Fibroblast of mammary gland (primary cell): ENCODE results near the gene LHPP.
A peak's percentile ranks its signal among the peaks of the same experiment; 100 is the strongest.

ENCODE experiments used
- DNase-seq: peaks from one replicate; pipeline ENCODE4 v3.0.0-alpha.2; 2010; ENCODE audit warnings: low read depth
- H3K4me3 ChIP-seq: 2 replicates; pipeline ENCODE4 v1.5.1; 2011; ENCODE audit warnings: low read depth, mild to moderate bottlenecking, low read length, moderate library complexity; ENCODE audit not compliant: control insufficient read depth
- TF ChIP-seq, protein P1 (sequence below): conservative IDR thresholded peaks from 2 replicates; pipeline ENCODE4 v1.5.1; 2011; ENCODE audit warnings: low read depth, low read length, inconsistent platforms; ENCODE audit not compliant: control insufficient read depth, insufficient read depth

The LHPP gene

DNA sequence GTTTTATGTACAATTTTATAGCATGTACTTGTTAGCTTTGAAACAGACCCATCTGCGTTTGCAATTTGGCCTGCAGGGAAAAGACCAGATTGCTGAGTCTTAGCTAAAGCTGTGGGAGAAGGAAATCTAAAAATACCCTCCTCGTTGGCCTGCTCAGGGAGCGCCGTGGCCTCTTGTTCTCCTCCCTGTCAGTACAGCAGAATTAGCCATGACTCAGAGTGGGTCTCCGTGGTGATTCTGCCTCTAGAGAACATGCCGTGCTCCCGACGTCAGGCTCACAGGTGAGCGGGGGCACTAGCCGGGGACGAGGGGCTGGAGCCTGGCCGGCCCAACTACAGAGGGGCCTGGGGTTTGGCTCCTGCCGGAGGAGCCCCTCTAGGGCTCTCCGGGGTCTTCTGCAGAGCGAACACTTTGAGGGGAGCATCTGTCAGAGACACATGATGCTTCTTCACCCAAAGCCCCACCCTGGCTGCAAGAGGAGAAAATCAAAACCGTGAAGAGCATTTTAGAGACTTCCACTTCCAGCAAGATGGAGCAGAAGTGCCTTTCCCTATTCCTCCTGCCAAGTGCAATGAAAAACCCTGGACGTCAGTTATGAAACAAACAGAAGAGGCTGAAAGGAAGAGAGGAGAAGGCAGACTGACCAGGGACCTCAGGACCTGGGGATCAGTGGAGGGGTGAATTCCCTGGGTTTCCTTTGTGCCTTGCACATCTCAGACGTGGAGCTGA, 98.9 kb downstream of the LHPP start:
- TF ChIP-seq, protein P1, sequence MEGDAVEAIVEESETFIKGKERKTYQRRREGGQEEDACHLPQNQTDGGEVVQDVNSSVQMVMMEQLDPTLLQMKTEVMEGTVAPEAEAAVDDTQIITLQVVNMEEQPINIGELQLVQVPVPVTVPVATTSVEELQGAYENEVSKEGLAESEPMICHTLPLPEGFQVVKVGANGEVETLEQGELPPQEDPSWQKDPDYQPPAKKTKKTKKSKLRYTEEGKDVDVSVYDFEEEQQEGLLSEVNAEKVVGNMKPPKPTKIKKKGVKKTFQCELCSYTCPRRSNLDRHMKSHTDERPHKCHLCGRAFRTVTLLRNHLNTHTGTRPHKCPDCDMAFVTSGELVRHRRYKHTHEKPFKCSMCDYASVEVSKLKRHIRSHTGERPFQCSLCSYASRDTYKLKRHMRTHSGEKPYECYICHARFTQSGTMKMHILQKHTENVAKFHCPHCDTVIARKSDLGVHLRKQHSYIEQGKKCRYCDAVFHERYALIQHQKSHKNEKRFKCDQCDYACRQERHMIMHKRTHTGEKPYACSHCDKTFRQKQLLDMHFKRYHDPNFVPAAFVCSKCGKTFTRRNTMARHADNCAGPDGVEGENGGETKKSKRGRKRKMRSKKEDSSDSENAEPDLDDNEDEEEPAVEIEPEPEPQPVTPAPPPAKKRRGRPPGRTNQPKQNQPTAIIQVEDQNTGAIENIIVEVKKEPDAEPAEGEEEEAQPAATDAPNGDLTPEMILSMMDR = no peak
- H3K4me3 ChIP-seq = no peak overlapping the region
- DNase-seq = peak; percentile 82

DNA sequence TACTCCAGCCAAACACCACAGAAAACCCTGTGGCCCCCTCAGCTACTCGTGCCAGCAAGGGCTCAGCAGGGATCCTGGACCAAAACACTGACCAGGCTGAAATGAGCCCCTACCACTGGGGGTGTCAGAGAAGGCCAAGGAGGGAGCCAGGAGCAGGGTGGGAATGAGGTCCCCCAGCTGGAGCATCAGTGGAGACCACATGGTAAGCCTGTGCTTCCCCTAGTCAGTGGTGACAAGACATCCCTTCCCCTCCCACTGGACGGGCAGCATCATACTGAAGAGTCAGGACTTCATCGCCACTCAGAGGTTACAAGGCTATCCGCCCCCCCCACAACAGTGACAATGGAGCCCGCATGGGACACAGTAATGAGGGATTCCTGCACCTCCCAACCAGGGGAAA, 99.6 kb downstream of the LHPP start:
- no peak for DNase-seq
- no peak overlapping the region for H3K4me3 ChIP-seq
- TF ChIP-seq, protein P1 = no peak

DNA sequence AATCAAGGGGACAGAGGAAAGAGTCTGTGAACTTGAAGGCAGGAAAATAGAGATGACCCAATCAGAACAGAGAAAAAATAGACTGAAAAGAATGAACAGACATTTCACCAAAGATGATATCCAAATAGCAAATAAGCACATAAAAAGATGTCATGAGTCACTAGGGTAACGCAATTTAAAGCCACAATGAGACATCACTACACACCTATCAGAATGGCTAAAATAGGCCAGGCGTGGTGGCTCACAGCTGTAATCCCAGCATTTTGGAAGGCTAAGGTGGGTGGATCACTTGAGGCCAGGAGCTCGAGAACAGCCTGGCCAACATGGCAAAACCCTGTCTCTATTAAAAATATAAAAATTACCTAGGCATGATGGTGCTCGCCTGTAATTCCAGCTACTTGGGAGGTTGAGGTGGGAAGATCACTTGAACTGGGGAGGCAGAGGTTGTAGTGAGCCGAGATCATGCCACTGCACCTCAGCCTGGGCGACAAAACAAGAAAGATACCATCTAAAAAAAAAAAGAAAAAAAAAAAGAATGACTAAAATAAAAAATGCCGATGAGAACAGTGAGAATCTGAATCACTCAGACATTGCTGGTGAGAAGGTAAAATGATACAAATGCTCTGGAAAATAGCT, 100.9 kb downstream of the LHPP start:
- no peak overlapping the region for H3K4me3 ChIP-seq
- DNase-seq = peak; percentile 79
- TF ChIP-seq, protein P1 = no peak

DNA sequence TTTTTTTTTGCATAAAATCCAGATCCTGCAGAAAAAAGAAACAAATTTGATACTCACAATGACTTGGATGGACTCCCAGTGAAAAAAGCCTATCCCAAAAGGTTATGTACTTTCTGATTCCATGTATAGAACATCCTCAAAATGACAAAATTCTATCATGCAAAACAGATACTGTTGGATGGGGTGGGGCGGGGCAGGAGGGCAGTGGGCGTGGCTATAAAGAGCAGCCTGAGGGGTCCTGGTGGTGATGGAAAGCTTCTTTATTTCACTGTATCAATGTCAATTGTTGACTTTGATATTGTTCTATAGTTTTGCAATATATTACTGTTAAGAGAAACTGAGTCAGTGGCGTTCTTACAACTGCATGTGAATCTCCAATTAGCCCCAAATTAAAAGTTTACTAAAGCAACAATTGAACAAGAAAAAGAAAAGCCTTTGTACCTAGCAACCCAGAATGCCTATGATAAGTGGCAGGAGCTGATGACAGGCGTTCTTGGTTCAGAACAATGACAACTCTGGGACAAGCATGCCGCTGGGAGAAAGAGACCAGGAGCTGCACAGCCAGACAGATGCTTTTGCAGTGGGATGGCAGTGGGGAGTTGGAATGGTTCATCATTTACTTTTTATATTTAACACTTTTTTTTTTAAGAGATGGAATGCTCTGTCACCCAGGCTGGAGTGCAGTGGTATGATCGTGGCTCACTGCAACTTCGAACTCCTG, 101.9 kb downstream of the LHPP start:
- H3K4me3 ChIP-seq = no peak overlapping the region
- TF ChIP-seq, protein P1 = no peak
- DNase-seq = no peak

DNA sequence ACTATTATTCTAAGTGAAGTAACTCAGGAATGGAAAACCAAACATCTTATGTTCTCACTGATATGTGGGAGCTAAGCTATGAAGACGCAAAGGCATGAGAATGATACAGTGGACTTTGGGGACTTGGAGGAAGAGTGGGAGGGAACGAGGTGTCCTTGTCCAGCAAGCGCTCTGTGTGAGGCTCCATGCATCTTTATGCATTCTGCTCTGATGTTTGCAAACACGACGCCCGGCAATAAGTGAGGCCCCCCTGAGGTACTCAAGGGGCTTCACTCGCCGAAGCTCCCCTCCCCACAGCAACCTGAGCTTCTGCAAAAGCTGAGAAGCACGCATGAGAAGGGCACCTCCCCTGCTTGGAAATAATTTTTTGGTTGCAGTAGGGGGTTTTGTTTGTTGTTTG, 103.3 kb downstream of the LHPP start:
- TF ChIP-seq, protein P1 = no peak
- DNase-seq = no peak

DNA sequence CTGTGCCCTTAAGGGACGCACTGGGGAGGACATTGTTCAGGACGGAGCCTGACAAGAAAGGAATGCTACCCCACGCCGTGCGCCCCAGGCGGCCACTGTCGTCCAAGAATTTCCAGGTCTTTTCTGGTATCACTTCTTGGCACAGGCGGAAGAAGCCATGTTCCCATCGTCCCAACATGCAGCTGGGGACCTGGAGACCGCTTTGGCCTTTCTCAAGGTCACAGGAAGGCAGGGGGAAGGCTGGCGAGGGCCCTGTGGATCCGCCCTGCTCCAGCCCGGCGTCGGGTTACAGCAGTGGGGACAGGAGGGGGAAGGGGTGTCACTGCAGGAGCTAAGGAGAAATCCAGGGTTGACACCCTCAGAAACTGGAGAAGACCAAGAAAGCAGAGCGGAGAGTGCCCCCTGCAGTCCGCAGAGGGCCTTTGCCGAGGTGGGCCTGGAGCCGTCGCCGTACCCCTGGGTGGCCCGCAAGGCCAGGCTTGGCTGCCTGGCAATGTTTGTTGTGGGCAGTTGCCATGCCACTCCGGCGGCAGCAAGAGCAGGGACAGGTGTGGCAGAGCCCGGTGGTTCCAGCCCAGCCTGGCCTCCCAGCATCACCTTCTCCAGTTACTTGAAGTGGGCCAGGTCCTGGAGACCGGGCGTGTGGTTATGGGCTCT, 104.1 kb downstream of the LHPP start:
- peak; percentile 11 for DNase-seq
- TF ChIP-seq, protein P1 = peak; percentile 33
- H3K4me3 ChIP-seq = no peak overlapping the region

More for the DNA sequence above, 103.3 kb downstream of the LHPP start:
- H3K4me3 ChIP-seq = no peak overlapping the region
